H1 (cell line): Measurements from ENCODE around the gene SND1. TPM values are rescaled to one million over a fixed set of nuclear protein-coding genes. Genes with fewer than 3 reads are reported as not detected.

Experiments
- CTCF ChIA-PET: fragments of 300-600 bp; sonication (Branson Sonifier 250); formaldehyde crosslinking; loops from one replicate; lab custom pipeline; 2021; ENCODE audit not compliant: partially characterized antibody; lab: Charles Lee
- POLR2A ChIA-PET: fragments of 300-600 bp; sonication (Branson Sonifier 250); formaldehyde crosslinking; loops from one replicate; lab custom pipeline; 2021; ENCODE audit warnings: inconsistent platforms; ENCODE audit not compliant: partially characterized antibody; lab: Charles Lee
- DNase-seq, 2 experiments: peaks; one replicate each; pipeline versions ENCODE4 v3.0.0 to v3.0.0-alpha.2; 2010 to 2022; ENCODE audit warnings: low spot score in 2 of 2, low read depth in 1 of 2, mixed read lengths in 1 of 2
- FAIRE-seq: peaks from 2 replicates; lab custom pipeline; 2011; peaks lifted over from hg19 to GRCh38; lab: Jason Lieb, UNC
- H2AFZ ChIP-seq: 2 replicates; pipeline ENCODE4 v1.8.1; 2012; ENCODE audit warnings: low read length, inconsistent platforms
- H2AK5ac ChIP-seq: 2 replicates; pipeline ENCODE4 v1.6.1; 2013; ENCODE audit warnings: low read depth, low read length
- H2BK120ac ChIP-seq: replicated peaks from 2 replicates; pipeline ENCODE3; 2013; ENCODE audit warnings: low read depth, low read length, inconsistent platforms
- H2BK12ac ChIP-seq: 2 replicates; pipeline ENCODE4 v1.6.1; 2013; ENCODE audit warnings: low read depth, low read length
- H2BK15ac ChIP-seq: 2 replicates; pipeline ENCODE4 v1.6.1; 2013; ENCODE audit warnings: low read length
- H2BK20ac ChIP-seq: 2 replicates; pipeline ENCODE4 v1.6.1; 2013; ENCODE audit warnings: low read length
- H2BK5ac ChIP-seq: 2 replicates; pipeline ENCODE4 v1.6.1; 2013; ENCODE audit warnings: low read depth, low read length
- H3K14ac ChIP-seq: 2 replicates; pipeline ENCODE4 v1.6.1; 2013; ENCODE audit warnings: inconsistent platforms; ENCODE audit not compliant: insufficient read length
- H3K18ac ChIP-seq: 2 replicates; pipeline ENCODE4 v1.6.1; 2013; ENCODE audit warnings: low read length; ENCODE audit errors: extremely low read depth
- H3K23ac ChIP-seq: 2 replicates; pipeline ENCODE4 v1.6.1; 2013; ENCODE audit warnings: inconsistent platforms; ENCODE audit not compliant: insufficient read length
- H3K23me2 ChIP-seq: 2 replicates; pipeline ENCODE4 v1.6.1; 2013; ENCODE audit warnings: low read depth, low read length
- H3K27ac ChIP-seq: 2 replicates; pipeline ENCODE4 v1.6.1; 2011; ENCODE audit warnings: low read depth, low read length, inconsistent platforms
- H3K27me3 ChIP-seq, 4 experiments: replicated peaks in 1 of 4; 1 replicate in 1 of 4; 2 replicates in 3 of 4; pipeline versions ENCODE4 v1.6.1 to v1.8.1; 2011 to 2013; ENCODE audit warnings: low read length in 3 of 4, mild to moderate bottlenecking in 3 of 4, inconsistent platforms in 2 of 4, mixed read lengths in 2 of 4, moderate library complexity in 1 of 4; ENCODE audit not compliant: control insufficient read depth in 3 of 4, insufficient read depth in 3 of 4; ENCODE audit errors: extremely low read depth in 1 of 4
- H3K36me3 ChIP-seq, 4 experiments: 2 replicates each; pipeline versions ENCODE4 v1.6.1 to v1.8.1; 2011 to 2013; ENCODE audit warnings: mild to moderate bottlenecking in 4 of 4, low read length in 3 of 4, moderate library complexity in 2 of 4, control low read depth in 1 of 4, inconsistent platforms in 1 of 4; ENCODE audit not compliant: insufficient read depth in 4 of 4, control insufficient read depth in 2 of 4
- H3K4ac ChIP-seq: replicated peaks from 2 replicates; pipeline ENCODE3; 2013; ENCODE audit warnings: low read length, low read depth, mixed read lengths, inconsistent platforms; ENCODE audit not compliant: insufficient read length
- H3K4me1 ChIP-seq, 4 experiments: replicated peaks in 1 of 4; 1 replicate in 1 of 4; 2 replicates in 3 of 4; pipeline versions ENCODE4 v1.6.1 to v1.8.1; 2011 to 2013; ENCODE audit warnings: low read length in 3 of 4, inconsistent platforms in 2 of 4, mixed read lengths in 1 of 4; ENCODE audit not compliant: insufficient read depth in 4 of 4, control insufficient read depth in 3 of 4
- H3K4me2 ChIP-seq, 2 experiments: 2 replicates each; pipeline versions ENCODE4 v1.6.1 to v1.8.1; 2011 to 2013; ENCODE audit warnings: low read depth in 2 of 2, low read length in 2 of 2, control low read depth in 1 of 2, inconsistent platforms in 1 of 2, mild to moderate bottlenecking in 1 of 2; ENCODE audit not compliant: insufficient read depth in 1 of 2
- H3K4me3 ChIP-seq, 4 experiments: fragments of 200-600, 300-600 bp in 1 of 4; sonication (generic), shearing (Covaris generic), sonication (Bioruptor Twin) in 1 of 4; 2 replicates each; pipeline versions ENCODE4 v1.5.1 to v1.8.1; 2011 to 2016; ENCODE audit warnings: low read length in 4 of 4, low read depth in 3 of 4, control low read depth in 2 of 4, inconsistent platforms in 2 of 4, mild to moderate bottlenecking in 2 of 4, mixed read lengths in 1 of 4, moderate library complexity in 1 of 4; ENCODE audit not compliant: insufficient read depth in 2 of 4; ENCODE audit errors: extremely low read depth in 1 of 4
- H3K56ac ChIP-seq: replicated peaks from 2 replicates; pipeline ENCODE3; 2013; ENCODE audit warnings: low read depth, mild to moderate bottlenecking, mixed read lengths, low read length, inconsistent platforms; ENCODE audit not compliant: insufficient read length
- H3K79me1 ChIP-seq: 2 replicates; pipeline ENCODE4 v1.6.1; 2013; ENCODE audit warnings: low read depth, low read length, control low read depth
- H3K79me2 ChIP-seq, 2 experiments: 2 replicates each; pipeline versions ENCODE4 v1.6.1 to v1.8.1; 2012 to 2013; ENCODE audit warnings: low read length in 2 of 2, mild to moderate bottlenecking in 2 of 2, inconsistent platforms in 1 of 2; ENCODE audit not compliant: insufficient read depth in 2 of 2, control insufficient read depth in 1 of 2
- H3K9ac ChIP-seq, 4 experiments: replicated peaks in 1 of 4; 1 replicate in 1 of 4; 2 replicates in 3 of 4; pipeline versions ENCODE4 v1.6.1 to v1.8.1; 2011 to 2013; ENCODE audit warnings: low read depth in 3 of 4, low read length in 3 of 4, control low read depth in 2 of 4, mild to moderate bottlenecking in 2 of 4, moderate library complexity in 2 of 4, inconsistent platforms in 1 of 4; ENCODE audit errors: extremely low read depth in 1 of 4
- H3K9me3 ChIP-seq, 2 experiments: 2 replicates each; pipeline versions ENCODE4 v1.6.1 to v1.8.1; 2012 to 2013; ENCODE audit warnings: mild to moderate bottlenecking in 2 of 2, moderate library complexity in 2 of 2, control low read depth in 1 of 2, inconsistent platforms in 1 of 2, low read depth in 1 of 2, low read length in 1 of 2, mixed read lengths in 1 of 2; ENCODE audit not compliant: insufficient read depth in 2 of 2
- H4K20me1 ChIP-seq, 2 experiments: replicated peaks in 1 of 2; 2 replicates each; pipeline versions ENCODE3 to v1.8.1; 2011 to 2013; ENCODE audit warnings: inconsistent platforms in 2 of 2, low read length in 2 of 2, mild to moderate bottlenecking in 1 of 2; ENCODE audit not compliant: insufficient read depth in 2 of 2, control insufficient read depth in 1 of 2
- H4K5ac ChIP-seq: 2 replicates; pipeline ENCODE4 v1.6.1; 2013; ENCODE audit warnings: low read length, low read depth, mixed read lengths, inconsistent platforms; ENCODE audit not compliant: insufficient read length
- H4K8ac ChIP-seq: 2 replicates; pipeline ENCODE4 v1.8.0; 2013; ENCODE audit warnings: mild to moderate bottlenecking, moderate library complexity, low read length, inconsistent platforms; ENCODE audit not compliant: insufficient read depth; ENCODE audit errors: extremely low read depth
- H4K91ac ChIP-seq: replicated peaks from 2 replicates; pipeline ENCODE3; 2013; ENCODE audit warnings: low read length, mixed read lengths, inconsistent platforms; ENCODE audit not compliant: insufficient read length
- ASH2L ChIP-seq: fragments of 200-600, 300-600 bp; sonication (generic); IDR thresholded peaks from one replicate; pipeline ENCODE4 v1.7.1; 2017; ENCODE audit warnings: low read length
- BACH1 ChIP-seq: IDR thresholded peaks from 2 replicates; pipeline ENCODE4 v1.6.1; 2012; ENCODE audit warnings: low read length, improper control_type of control experiment
- CREB1 ChIP-seq: IDR thresholded peaks from 2 replicates; pipeline ENCODE4 v1.6.1; 2012; ENCODE audit warnings: inconsistent platforms
- EP300 ChIP-seq, 2 experiments: IDR thresholded peaks; 1 replicate in 1 of 2; 2 replicates in 1 of 2; pipeline ENCODE4 v1.6.1; 2011 to 2012; ENCODE audit warnings: low read depth in 2 of 2, low read length in 2 of 2, mild to moderate bottlenecking in 2 of 2, borderline replicate concordance in 1 of 2, inconsistent platforms in 1 of 2, moderate library complexity in 1 of 2
- HDAC6 ChIP-seq: IDR thresholded peaks from one replicate; pipeline ENCODE4 v1.7.1; 2012; ENCODE audit warnings: low read depth, mild to moderate bottlenecking, inconsistent platforms, low read length, moderate library complexity
- MAFK ChIP-seq: IDR thresholded peaks from 2 replicates; pipeline ENCODE4 v1.6.1; 2012; ENCODE audit warnings: low read depth, mild to moderate bottlenecking, improper control_type of control experiment, low read length
- MAX ChIP-seq: IDR thresholded peaks from 2 replicates; pipeline ENCODE4 v1.6.1; 2012; ENCODE audit warnings: inconsistent platforms
- SIN3A ChIP-seq, 2 experiments: IDR thresholded peaks in 1 of 2; conservative IDR thresholded peaks in 1 of 2; 2 replicates each; pipeline ENCODE4 v1.6.1; 2011 to 2012; ENCODE audit warnings: low read length in 2 of 2, improper control_type of control experiment in 1 of 2, low read depth in 1 of 2, mild to moderate bottlenecking in 1 of 2
- YY1 ChIP-seq: IDR thresholded peaks from 2 replicates; pipeline ENCODE4 v1.6.1; 2011; ENCODE audit warnings: low read depth, mild to moderate bottlenecking, low read length
- WGBS, 2 experiments: shearing (Covaris generic) in 1 of 2; methylation state at CpG; one replicate each; pipeline versions ENCODE4 v1.1.6 to v1.1.7; 2013 to 2015; ENCODE audit warnings: low lambda C conversion rate in 2 of 2, mixed read lengths in 2 of 2, inconsistent platforms in 1 of 2, low coverage in 1 of 2, missing lambda C conversion rate in 1 of 2; ENCODE audit not compliant: insufficient replicate concordance in 2 of 2, insufficient coverage in 1 of 2, insufficient read length in 1 of 2; ENCODE audit errors: extremely low coverage in 1 of 2, missing lambda C conversion rate in 1 of 2; 5-methylcytosine and 5-hydroxymethylcytosine counted together
- polyA plus RNA-seq, 7 experiments: library from polyadenylated mRNA; depleted of rRNA in 3 of 7; stranded (reverse) in 5 of 7; unstranded in 2 of 7; fragments of >200 nt in 5 of 7; fragments of 200-250 nt in 2 of 7; gene quantifications; 1 replicate in 5 of 7; 2 replicates in 1 of 7; 4 replicates in 1 of 7; pipeline versions ENCODE4 v1.2.1 to v1.2.3, GENCODE V29; 2011 to 2013; ENCODE audit warnings: missing spikeins in 2 of 7, mixed read lengths in 2 of 7
- total RNA-seq: library from RNA; stranded (reverse); fragmentation: NEBNext Ultra II Directional; extraction: Animal tissue kit (Norgen Biotek cat#: 25700); gene quantifications from 2 replicates; pipeline ENCODE4 v1.2.1, GENCODE V29; 2021

The SND1 gene
- total and polyA plus RNA-seq, 2 of the 8 experiments (the other 6 are each of a cell fraction or from before 2014, with no cell fraction given), result 122 to 290 TPM

- Histone ChIP-seq H3K23ac (no peak overlapping the region), H4K8ac (no peak overlapping the region), H3K27me3 (no peaks in the 10 kb centered on the region), H4K20me1 (no peaks in the 10 kb centered on the region), H2BK20ac (no peak overlapping the region), H3K18ac (no peak overlapping the region), H3K9ac (no peak overlapping the region), H4K91ac (no peak overlapping the region), H3K79me1 (peaks cover 3% of the 10 kb centered on the region; the same call in 1 of the 2 replicates), H2BK120ac (no peak overlapping the region), H4K5ac (no peak overlapping the region), H3K79me2 (peaks cover 0 to 3% of the 10 kb centered on the region in 2 experiments; a peak in 2 of 4 replicates), H2AFZ (no peak overlapping the region), H2BK12ac (no peak overlapping the region), H2BK15ac (no peak overlapping the region), H3K14ac (no peak overlapping the region), H3K4me1 (no peaks in the 10 kb centered on the region; a peak in 1 of 7 replicates), H3K4ac (no peak overlapping the region), H3K27ac (no peak overlapping the region), H3K56ac (no peak overlapping the region), H3K4me3 (no peak overlapping the region), H2BK5ac (no peak overlapping the region), H3K4me2 (no peak overlapping the region), H3K23me2 (no peaks in the 10 kb centered on the region), H3K9me3 (no peaks in the 10 kb centered on the region), H2AK5ac (no peak overlapping the region), H3K36me3 (peaks cover 0 to 4% (median 2%) of the 10 kb centered on the region in 4 experiments; a peak in 3 of 8 replicates)
- no peak for DNase-seq
- 94% methylated on average over 4 of the region's 4 CpGs; no CpG with 5 or more reads in 1 of the 2 experiments for WGBS, 2 experiments
- FAIRE-seq, result no peak
- CTCF ChIA-PET, result interaction anchor here (0.6 to 2.5 kb wide), 9 partner anchors 9 to 289 kb away, joined by 3 to 7 read pairs (median 4); no protein-coding TSS in a partner anchor
- TF ChIP-seq MAFK (no peak), BACH1 (no peak), HDAC6 (no peak), CREB1 (no peak), YY1 (no peak), MAX (no peak), EP300 (IDR thresholded peaks at IDR 0.05; ENCODE audit: borderline replicate concordance in 1 of 2, low read depth in 2 of 2, low read length in 2 of 2) (no peak), SIN3A (conservative IDR thresholded peaks at IDR 0.05 in 1 of 2, IDR thresholded peaks at IDR 0.05 in 1 of 2; ENCODE audit: low read depth in 1 of 2, low read length in 2 of 2) (no peak), ASH2L (no peak)
- POLR2A ChIA-PET, result interaction anchor here (0.9 kb wide), 1 partner anchor 15 kb away, joined by 3 read pairs; no protein-coding TSS in a partner anchor
Measured at GRCh38 chr7:127959770-127960169, 307.8 kb downstream of the SND1 start.
